ENCODE data around the gene RETREG2. TPM values are rescaled to one million over a fixed set of nuclear protein-coding genes. Genes with fewer than 3 reads are reported as not detected.

RETREG2 gene
- total RNA-seq, 2 donors from 2014 or later = 94.4 to 116 TPM

DNA sequence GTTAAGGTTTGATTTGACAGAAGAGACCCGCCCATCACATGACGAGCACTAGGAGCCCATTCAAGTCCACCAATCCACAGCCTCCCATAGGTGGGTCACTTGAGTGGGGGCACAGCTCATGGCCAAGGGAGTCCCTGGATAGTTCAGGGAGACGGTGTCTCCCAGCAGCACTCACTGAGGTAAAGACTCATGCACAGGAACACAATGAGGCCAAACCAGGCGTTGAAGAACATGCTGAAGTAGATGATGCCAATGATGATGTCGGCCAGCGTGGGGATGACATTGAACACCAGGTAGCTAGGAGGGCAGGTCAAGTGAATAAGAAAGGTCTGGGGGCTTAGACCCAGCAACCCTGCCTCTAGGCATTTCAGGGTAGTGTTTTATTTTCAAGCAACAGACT lies 36.7 kb downstream of the RETREG2 start:
- intact Hi-C loops (cut with DNase I) = loop anchor here (5.0 kb wide), 1 partner anchor 42 kb away; the partner anchor contains the start of gene SLC23A3
- Histone ChIP-seq H3K27me3 (no peaks in the 10 kb centered on the region), H3K36me3 (no peaks in the 10 kb centered on the region), H3K4me1 (peaks cover 6% of the 10 kb centered on the region), H3K4me3 (no peak overlapping the region), H3K27ac (no peak overlapping the region), H3K9me3 (no peaks in the 10 kb centered on the region), H3K9ac (ENCODE audit: low read depth in 2 of 2, low read length in 2 of 2) (no peak overlapping the region)
- DNase-seq = no peak
- TF ChIP-seq, protein P1, sequence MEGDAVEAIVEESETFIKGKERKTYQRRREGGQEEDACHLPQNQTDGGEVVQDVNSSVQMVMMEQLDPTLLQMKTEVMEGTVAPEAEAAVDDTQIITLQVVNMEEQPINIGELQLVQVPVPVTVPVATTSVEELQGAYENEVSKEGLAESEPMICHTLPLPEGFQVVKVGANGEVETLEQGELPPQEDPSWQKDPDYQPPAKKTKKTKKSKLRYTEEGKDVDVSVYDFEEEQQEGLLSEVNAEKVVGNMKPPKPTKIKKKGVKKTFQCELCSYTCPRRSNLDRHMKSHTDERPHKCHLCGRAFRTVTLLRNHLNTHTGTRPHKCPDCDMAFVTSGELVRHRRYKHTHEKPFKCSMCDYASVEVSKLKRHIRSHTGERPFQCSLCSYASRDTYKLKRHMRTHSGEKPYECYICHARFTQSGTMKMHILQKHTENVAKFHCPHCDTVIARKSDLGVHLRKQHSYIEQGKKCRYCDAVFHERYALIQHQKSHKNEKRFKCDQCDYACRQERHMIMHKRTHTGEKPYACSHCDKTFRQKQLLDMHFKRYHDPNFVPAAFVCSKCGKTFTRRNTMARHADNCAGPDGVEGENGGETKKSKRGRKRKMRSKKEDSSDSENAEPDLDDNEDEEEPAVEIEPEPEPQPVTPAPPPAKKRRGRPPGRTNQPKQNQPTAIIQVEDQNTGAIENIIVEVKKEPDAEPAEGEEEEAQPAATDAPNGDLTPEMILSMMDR (IDR thresholded peaks at IDR 0.05) = no peak

DNA sequence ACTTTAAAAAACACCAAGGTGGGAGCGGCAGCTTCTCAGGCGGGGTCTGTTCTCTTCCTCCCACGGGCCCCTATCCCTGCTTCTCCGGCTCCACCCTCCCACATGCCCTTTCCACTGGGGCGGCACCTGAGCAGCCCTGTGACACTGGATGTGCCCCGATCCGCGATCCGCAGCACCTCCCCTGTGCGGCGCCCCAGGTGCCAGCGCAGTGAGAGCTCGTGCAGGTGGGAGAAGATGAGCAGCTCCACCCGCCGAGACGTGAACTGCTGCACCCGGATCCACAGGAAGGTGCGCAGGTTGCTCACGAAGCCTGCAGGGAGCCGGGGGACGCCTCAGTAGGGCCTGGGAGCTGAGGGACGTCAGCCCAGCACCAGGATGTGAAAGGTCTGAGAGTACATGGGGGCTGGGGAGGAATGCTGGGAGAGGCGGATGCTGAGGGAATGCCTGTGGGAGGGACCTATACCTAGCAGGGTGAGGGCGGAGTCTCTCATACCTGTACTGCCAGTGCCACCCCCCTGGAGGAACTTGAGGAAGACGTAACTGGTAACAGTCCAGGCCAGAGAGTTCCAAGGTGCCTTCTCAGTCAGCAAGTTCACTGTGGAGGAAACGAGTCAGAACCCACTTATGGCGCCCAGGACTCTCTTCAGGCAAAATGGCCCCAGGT lies 37.9 kb downstream of the RETREG2 start:
- H3K9me3 ChIP-seq = no peaks in the 10 kb centered on the region
- DNase-seq = no peak
- H3K27ac ChIP-seq = no peak overlapping the region
- TF ChIP-seq, protein P1 (IDR thresholded peaks at IDR 0.05) = no peak
- H3K27me3 ChIP-seq = no peaks in the 10 kb centered on the region
- no peak overlapping the region for H3K9ac ChIP-seq (ENCODE audit: low read depth in 2 of 2, low read length in 2 of 2)
- no peaks in the 10 kb centered on the region for H3K36me3 ChIP-seq
- no peak overlapping the region for H3K4me3 ChIP-seq
- intact Hi-C loops (cut with DNase I) = loop anchor here (5.0 kb wide), 1 partner anchor 44 kb away; the partner anchor contains the start of gene SLC23A3
- peaks cover 6% of the 10 kb centered on the region for H3K4me1 ChIP-seq

DNA sequence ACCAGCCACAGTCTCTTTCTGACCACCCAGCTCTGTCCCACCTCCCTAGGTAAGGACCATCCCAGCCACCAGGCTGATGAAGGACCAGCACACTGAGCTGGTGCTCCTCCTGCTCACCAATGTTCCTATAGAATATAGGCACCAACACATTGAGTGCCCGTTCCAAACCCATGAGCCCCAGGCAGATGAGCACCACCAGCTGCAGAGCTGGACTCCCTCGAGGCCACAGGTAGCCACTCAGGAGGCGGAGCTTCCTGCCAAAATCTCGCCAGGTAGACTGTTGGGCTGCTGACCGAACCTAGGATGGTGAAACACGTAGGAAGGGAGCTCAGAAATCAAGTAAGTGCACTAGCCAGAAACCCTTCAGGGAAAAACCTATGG lies 38.5 kb downstream of the RETREG2 start:
- H3K4me3 ChIP-seq = no peak overlapping the region
- intact Hi-C loops (cut with DNase I) = loop anchor here (5.0 kb wide), 1 partner anchor 44 kb away; the partner anchor contains the start of gene SLC23A3
- no peak overlapping the region for H3K9ac ChIP-seq (ENCODE audit: low read depth in 2 of 2, low read length in 2 of 2)
- no peak for DNase-seq
- H3K4me1 ChIP-seq = peaks cover 6% of the 10 kb centered on the region
- no peaks in the 10 kb centered on the region for H3K9me3 ChIP-seq
- H3K27me3 ChIP-seq = no peaks in the 10 kb centered on the region
- TF ChIP-seq, protein P1 (IDR thresholded peaks at IDR 0.05) = no peak
- H3K27ac ChIP-seq = no peak overlapping the region
- no peaks in the 10 kb centered on the region for H3K36me3 ChIP-seq

DNA sequence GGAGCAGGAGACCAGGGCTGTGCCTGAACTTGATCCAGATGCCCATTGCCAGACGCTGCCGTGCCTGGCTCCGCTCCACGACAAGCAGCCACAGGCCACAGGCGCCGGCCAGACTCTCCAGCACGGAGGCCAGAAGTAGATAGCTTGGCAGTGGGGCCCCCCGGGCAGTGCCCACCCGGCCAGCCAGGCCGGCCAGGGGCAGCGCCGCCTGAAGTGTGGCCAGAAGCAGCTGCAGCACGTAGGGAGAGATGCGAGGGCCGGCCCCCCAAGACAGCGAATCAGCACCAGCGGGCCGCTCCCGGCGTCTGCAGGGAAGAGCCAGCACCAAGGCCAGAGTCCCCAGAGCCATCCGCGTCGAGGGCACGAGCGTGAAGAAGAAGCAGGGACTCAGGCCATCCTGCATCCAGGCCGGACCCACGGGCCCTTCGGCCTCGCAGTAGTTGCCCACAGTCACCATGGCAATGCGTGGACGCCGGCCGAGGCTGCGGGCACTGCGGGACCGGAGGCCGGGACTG lies 40.2 kb downstream of the RETREG2 start:
- TF ChIP-seq, protein P1 (IDR thresholded peaks at IDR 0.05) = no peak
- no peaks in the 10 kb centered on the region for H3K27me3 ChIP-seq
- H3K9me3 ChIP-seq = no peaks in the 10 kb centered on the region
- peaks cover 6% of the 10 kb centered on the region for H3K4me1 ChIP-seq
- H3K9ac ChIP-seq (ENCODE audit: low read depth in 2 of 2, low read length in 2 of 2) = peak overlapping the region; percentile 56 to 85
- peak overlapping the region; percentile 93 for H3K27ac ChIP-seq
- peak overlapping the region; percentile 65 for H3K4me3 ChIP-seq
- peaks cover 15% of the 10 kb centered on the region for H3K36me3 ChIP-seq
- intact Hi-C loops (cut with DNase I) = loop anchor here (5.0 kb wide), 1 partner anchor 46 kb away; the partner anchor contains the start of gene SLC23A3
- DNase-seq = peak; percentile 68

DNA sequence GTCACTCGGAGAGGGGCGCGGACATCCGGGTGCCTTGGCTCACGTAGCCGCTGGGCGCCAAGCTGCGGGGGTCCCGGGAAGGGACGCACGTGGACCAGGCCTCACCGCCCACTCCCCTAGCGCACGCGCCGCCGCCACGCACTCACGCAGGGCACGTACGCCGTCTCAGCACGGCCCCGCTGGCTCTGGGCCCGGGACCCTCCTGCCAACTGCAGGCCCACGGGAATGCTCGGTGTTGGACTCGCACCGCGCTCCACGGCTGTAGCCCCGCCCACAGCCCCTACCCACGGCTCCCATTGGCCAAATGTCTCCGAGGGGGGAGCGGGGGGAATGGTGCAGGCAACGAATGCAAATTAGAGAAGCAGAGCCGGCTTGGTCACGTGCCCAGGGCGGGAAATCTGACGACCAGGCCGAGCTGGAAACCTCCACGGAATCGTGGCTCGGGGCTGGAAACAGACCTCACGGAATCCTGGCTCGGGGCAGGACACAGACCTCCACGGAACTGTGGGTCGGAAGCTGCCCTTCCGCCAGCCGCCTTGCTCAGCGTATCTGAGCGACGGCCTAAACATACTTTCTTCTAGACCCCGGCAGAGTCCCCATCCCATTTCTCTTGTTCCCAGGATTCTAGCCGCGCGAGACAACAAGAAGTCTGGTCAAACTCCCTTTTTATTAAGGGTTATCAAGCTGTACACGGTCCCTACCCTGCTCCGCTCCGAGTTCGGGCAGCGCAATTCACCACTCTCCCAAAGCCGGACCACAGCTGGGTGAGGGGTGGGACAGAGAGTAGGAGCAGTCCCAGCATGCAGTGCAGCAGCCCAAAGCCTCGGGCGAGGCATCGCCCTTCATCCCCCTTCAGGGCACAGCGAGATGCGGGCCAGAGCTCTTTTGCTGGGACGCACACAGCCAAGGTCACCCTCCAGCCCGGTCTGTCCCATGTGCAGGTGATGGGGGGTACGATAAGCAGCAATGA lies 40.9 kb downstream of the RETREG2 start, which contains the start of gene ABCB6:
ABCB6 (minus strand) TSS at position 227 of the 970 bp plus-strand sequence. CDS start 285 bp downstream, outside the sequence.
- H3K27ac ChIP-seq = peak within 1 kb of the TSS; percentile 93
- no peaks in the 10 kb centered on the region for H3K27me3 ChIP-seq
- intact Hi-C loops (cut with DNase I) = loop anchor here (5.0 kb wide), 1 partner anchor 47 kb away; the partner anchor contains the start of gene SLC23A3
- peak; percentile 97 for DNase-seq
- H3K9me3 ChIP-seq = no peaks in the 10 kb centered on the region
- peaks cover 22% of the 10 kb centered on the region for H3K36me3 ChIP-seq
- TF ChIP-seq, protein P1 (IDR thresholded peaks at IDR 0.05) = no peak
- peaks cover 6% of the 10 kb centered on the region for H3K4me1 ChIP-seq
- H3K4me3 ChIP-seq = peak within 1 kb of the TSS; percentile 65
- H3K9ac ChIP-seq (ENCODE audit: low read depth in 2 of 2, low read length in 2 of 2) = peak within 1 kb of the TSS; percentile 56 to 85

Data from colonic mucosa (tissue), 4 donors.